ENCODE results near the gene SPRED2. TPM values are rescaled to one million over a fixed set of nuclear protein-coding genes. Genes with fewer than 3 reads are reported as not detected.

The SPRED2 gene
- total and polyA plus RNA-seq, 2 donors from 2014 or later: 8.9 to 42.3 TPM

GRCh38 chr2:65263986-65264385, 168.4 kb downstream of the SPRED2 start:
- intact Hi-C loops (cut with DNase I): loop anchor here (10.0 kb wide), 1 partner anchor 171 kb away; the partner anchor contains the start of gene SPRED2
- Histone ChIP-seq H3K9ac (ENCODE audit: low read length in 3 of 3) (no peak overlapping the region), H3K9me3 (ENCODE audit: control insufficient read depth in 2 of 3, insufficient read depth in 1 of 3, low read length in 3 of 3) (no peaks in the 10 kb centered on the region), H3K27me3 (ENCODE audit: control insufficient read depth, insufficient read depth, low read length) (no peaks in the 10 kb centered on the region), H3K27ac (ENCODE audit: low read depth in 2 of 2, low read length in 2 of 2) (no peak overlapping the region), H3K36me3 (ENCODE audit: control insufficient read depth in 2 of 3, insufficient read depth in 3 of 3, low read length in 3 of 3) (peaks cover 4 to 15% (median 7%) of the 10 kb centered on the region in 3 donors), H3K4me3 (ENCODE audit: low read length in 3 of 3) (no peak overlapping the region), H3K4me1 (ENCODE audit: control insufficient read depth in 2 of 3, insufficient read depth in 2 of 3, low read depth in 1 of 3, low read length in 3 of 3) (no peaks in the 10 kb centered on the region)
- TF ChIP-seq CTCF (IDR thresholded peaks at IDR 0.05; ENCODE audit: borderline replicate concordance, extremely low read depth, insufficient read depth): no peak
- DNase-seq (no peak), FAIRE-seq (no peak)

- Histone ChIP-seq H3K9me3 (ENCODE audit: control insufficient read depth in 2 of 3, insufficient read depth in 1 of 3, low read length in 3 of 3) (no peaks in the 10 kb centered on the region), H3K36me3 (ENCODE audit: control insufficient read depth in 2 of 3, insufficient read depth in 3 of 3, low read length in 3 of 3) (peaks cover 4 to 10% (median 7%) of the 10 kb centered on the region in 3 donors), H3K4me1 (ENCODE audit: control insufficient read depth in 2 of 3, insufficient read depth in 2 of 3, low read depth in 1 of 3, low read length in 3 of 3) (no peaks in the 10 kb centered on the region), H3K27me3 (ENCODE audit: control insufficient read depth, insufficient read depth, low read length) (no peaks in the 10 kb centered on the region), H3K27ac (ENCODE audit: low read depth in 2 of 2, low read length in 2 of 2) (no peak overlapping the region), H3K9ac (ENCODE audit: low read length in 3 of 3) (no peak overlapping the region), H3K4me3 (ENCODE audit: low read length in 3 of 3) (no peak overlapping the region)
- FAIRE-seq (no peak), DNase-seq (no peak)
- TF ChIP-seq CTCF (IDR thresholded peaks at IDR 0.05; ENCODE audit: borderline replicate concordance, extremely low read depth, insufficient read depth): no peak
- intact Hi-C loops (cut with DNase I): loop anchor here (10.0 kb wide), 1 partner anchor 172 kb away; the partner anchor contains the start of gene SPRED2
Measured at GRCh38 chr2:65263262-65263661, 169.1 kb downstream of the SPRED2 start.

GRCh38 chr2:65261676-65262075, 170.7 kb downstream of the SPRED2 start:
- Histone ChIP-seq H3K4me3 (ENCODE audit: low read length in 3 of 3) (no peak overlapping the region), H3K27ac (ENCODE audit: low read depth in 2 of 2, low read length in 2 of 2) (no peak overlapping the region), H3K9me3 (ENCODE audit: control insufficient read depth in 2 of 3, insufficient read depth in 1 of 3, low read length in 3 of 3) (no peaks in the 10 kb centered on the region), H3K27me3 (ENCODE audit: control insufficient read depth, insufficient read depth, low read length) (no peaks in the 10 kb centered on the region), H3K36me3 (ENCODE audit: control insufficient read depth in 2 of 3, insufficient read depth in 3 of 3, low read length in 3 of 3) (peaks cover 2 to 8% (median 5%) of the 10 kb centered on the region in 3 donors), H3K9ac (ENCODE audit: low read length in 3 of 3) (no peak overlapping the region), H3K4me1 (ENCODE audit: control insufficient read depth in 2 of 3, insufficient read depth in 2 of 3, low read depth in 1 of 3, low read length in 3 of 3) (no peaks in the 10 kb centered on the region)
- no peak for TF ChIP-seq CTCF (IDR thresholded peaks at IDR 0.05; ENCODE audit: borderline replicate concordance, extremely low read depth, insufficient read depth)
- DNase-seq (no peak), FAIRE-seq (no peak)
- intact Hi-C loops (cut with DNase I): loop anchor here (10.0 kb wide), 1 partner anchor 173 kb away; the partner anchor contains the start of gene SPRED2

Other genes with a start within 250 kb of the SPRED2 start
- gene ACTR2, start 204.8 kb downstream of the SPRED2 start, total RNA-seq: 230 TPM
- gene ACTR2, start 204.8 kb downstream of the SPRED2 start, polyA plus RNA-seq (ENCODE audit: insufficient read depth, low read depth, low replicate concordance): 38.5 TPM